ENCODE measurements around the gene TMEM161A.
"Not testable (repeated sequence)": the region's sequence is repeated elsewhere in the genome, so short reads cannot be mapped to it uniquely, and the experiment has no call there.

TMEM161A gene

GRCh38 chr19:19138109-19138981, at the start of gene TMEM161A:
Gene TMEM161A, minus strand, starts transcription at chr19:19138478. Its CDS starts 50 bp downstream, at chr19:19138428.
- peak; percentile 90 for DNase-seq (ENCODE audit: low read depth)

- DNase-seq (ENCODE audit: low read depth), result no peak
Observed at GRCh38 chr19:19186742-19187141, 48.5 kb upstream of the TMEM161A start.

- DNase-seq (ENCODE audit: low read depth), result peak; percentile 31
Observed at GRCh38 chr19:19185853-19186740, 47.8 kb upstream of the TMEM161A start.

- no peak for DNase-seq (ENCODE audit: low read depth)
Observed at GRCh38 chr19:19181488-19181998, 43.3 kb upstream of the TMEM161A start.

- no peak for DNase-seq (ENCODE audit: low read depth)
Observed at GRCh38 chr19:19179548-19180441, 41.5 kb upstream of the TMEM161A start.

GRCh38 chr19:19176950-19177349, 38.7 kb upstream of the TMEM161A start:
- DNase-seq (ENCODE audit: low read depth), result no peak

GRCh38 chr19:19173243-19173642, 35.0 kb upstream of the TMEM161A start:
- not testable (repeated sequence) for DNase-seq (ENCODE audit: low read depth)

GRCh38 chr19:19171821-19172532, 33.7 kb upstream of the TMEM161A start:
- DNase-seq (ENCODE audit: low read depth), result no peak

GRCh38 chr19:19170873-19171672, 32.8 kb upstream of the TMEM161A start:
- no peak for DNase-seq (ENCODE audit: low read depth)

GRCh38 chr19:19170053-19170872, 32.0 kb upstream of the TMEM161A start, which contains the start of gene MEF2B:
Gene MEF2B, minus strand, starts transcription at chr19:19170263. Its CDS starts 19,528 bp downstream, at chr19:19150735.
- peak; percentile 43 for DNase-seq (ENCODE audit: low read depth)

GRCh38 chr19:19169236-19170052, 31.2 kb upstream of the TMEM161A start:
- no peak for DNase-seq (ENCODE audit: low read depth)

GRCh38 chr19:19167612-19168011, 29.3 kb upstream of the TMEM161A start:
- DNase-seq (ENCODE audit: low read depth), result no peak

GRCh38 chr19:19165396-19165795, 27.1 kb upstream of the TMEM161A start:
- no peak for DNase-seq (ENCODE audit: low read depth)

GRCh38 chr19:19162495-19162894, 24.2 kb upstream of the TMEM161A start:
- no peak for DNase-seq (ENCODE audit: low read depth)

GRCh38 chr19:19160461-19161035, 22.3 kb upstream of the TMEM161A start:
- DNase-seq (ENCODE audit: low read depth), result no peak

GRCh38 chr19:19159534-19159933, 21.3 kb upstream of the TMEM161A start:
- DNase-seq (ENCODE audit: low read depth), result no peak

GRCh38 chr19:19157808-19158207, 19.5 kb upstream of the TMEM161A start:
- DNase-seq (ENCODE audit: low read depth), result no peak

All from stimulated activated CD8-positive, alpha-beta memory T cell treated with anti-CD3 and anti-CD28 coated beads, Interleukin-15, amount 100 ng/mL, for 1 hour (primary cell).